H1 (cell line): ENCODE results near the gene ALS2CL. TPM values are rescaled to one million over a fixed set of nuclear protein-coding genes. Genes with fewer than 3 reads are reported as not detected.

Source experiments
- CBX8 ChIP-seq: fragments of 300-800, 300-1000 bp; sonication (generic); IDR thresholded peaks from 2 replicates; pipeline ENCODE4 v1.7.1; 2016; ENCODE audit warnings: low read depth, low read length, borderline replicate concordance
- FOSL1 ChIP-seq: IDR thresholded peaks from 2 replicates; pipeline ENCODE4 v1.6.1; 2011; ENCODE audit warnings: mild to moderate bottlenecking, low read depth, low read length, moderate library complexity; ENCODE audit not compliant: insufficient read depth
- NANOG ChIP-seq: IDR thresholded peaks from 2 replicates; pipeline ENCODE4 v1.6.1; 2011; ENCODE audit warnings: low read length, low read depth, mild to moderate bottlenecking, inconsistent platforms; ENCODE audit not compliant: insufficient read depth, poor library complexity, severe bottlenecking
- TAF1 ChIP-seq: IDR thresholded peaks from 2 replicates; pipeline ENCODE4 v1.6.1; 2011; ENCODE audit warnings: mild to moderate bottlenecking, low read depth, low read length
- polyA plus RNA-seq, 7 experiments: library from polyadenylated mRNA; depleted of rRNA in 3 of 7; stranded (reverse) in 5 of 7; unstranded in 2 of 7; fragments of >200 nt in 5 of 7; fragments of 200-250 nt in 2 of 7; gene quantifications; 1 replicate in 5 of 7; 2 replicates in 1 of 7; 4 replicates in 1 of 7; pipeline versions ENCODE4 v1.2.1 to v1.2.3, GENCODE V29; 2011 to 2013; ENCODE audit warnings: missing spikeins in 2 of 7, mixed read lengths in 2 of 7
- total RNA-seq: library from RNA; stranded (reverse); fragmentation: NEBNext Ultra II Directional; extraction: Animal tissue kit (Norgen Biotek cat#: 25700); gene quantifications from 2 replicates; pipeline ENCODE4 v1.2.1, GENCODE V29; 2021

ALS2CL gene
- total and polyA plus RNA-seq, 2 of the 8 experiments (the other 6 are each of a cell fraction or from before 2014, with no cell fraction given), result 4.8 to 5.4 TPM

- TF ChIP-seq TAF1, result no peak
- no peak for TF ChIP-seq NANOG
- no peak for TF ChIP-seq FOSL1
- no peak for TF ChIP-seq CBX8
Measured at GRCh38 chr3:46712191-46713049, 18.9 kb upstream of the ALS2CL start (continued).
